HT-29 (cell line): ENCODE data around the gene IMP4. TPM values are rescaled to one million over a fixed set of nuclear protein-coding genes. Genes with fewer than 3 reads are reported as not detected.

Experiments used
- small RNA-seq: library from RNA; depleted of rRNA; stranded (forward); fragments of <200 nt; gene quantifications from one replicate; pipeline ENCODE3, GENCODE V24; 2014
- total RNA-seq: library from RNA; depleted of rRNA; stranded (reverse); fragments of >200 nt; shearing (Covaris generic); gene quantifications from 2 replicates; pipeline ENCODE4 v1.2.3, GENCODE V29; 2014; rRNA removed

Gene IMP4
- total RNA-seq, 1 experiment from 2014 or later, result 170 TPM

Small RNA genes within 50 kb of the gene (small RNA-seq; reads per million reads assigned to genes)
- not detected for gene AC132479.1

Other genes starting within 250 kb of the IMP4 start
- gene POTEF, start 213.7 kb upstream of the IMP4 start, total RNA-seq, result 0.60 and 0.61 TPM in 2 replicates
- gene CCDC74B, start 197.8 kb upstream of the IMP4 start, total RNA-seq, result 0.33 and 2.0 TPM in 2 replicates
- 71.3 and 76.3 TPM in 2 replicates for gene SMPD4, start 161.3 kb upstream of the IMP4 start, total RNA-seq
- gene MZT2B, start 160.6 kb upstream of the IMP4 start, total RNA-seq, result 375 and 414 TPM in 2 replicates
- gene TUBA3E, start 144.5 kb upstream of the IMP4 start, total RNA-seq, result not detected in 2 replicates
- gene PTPN18, start 13.2 kb downstream of the IMP4 start, total RNA-seq, result 67.5 and 76.0 TPM in 2 replicates
- 0.05 and 0.08 TPM in 2 replicates for gene POTEI, start 166.4 kb downstream of the IMP4 start, total RNA-seq
- not detected in 2 replicates for gene CFC1B, start 178.3 kb downstream of the IMP4 start, total RNA-seq